Dedifferentiated amniotic fluid mesenchymal stem cell (primary cell): ENCODE measurements around the gene RILPL2.
"Not testable (repeated sequence)": the region's sequence is repeated elsewhere in the genome, so short reads cannot be mapped to it uniquely, and the experiment has no call there.

Source experiments
- DNase-seq: peaks from one replicate; pipeline ENCODE4 v3.0.0-alpha.2; 2016; ENCODE audit errors: extremely low spot score

Gene RILPL2

DNA sequence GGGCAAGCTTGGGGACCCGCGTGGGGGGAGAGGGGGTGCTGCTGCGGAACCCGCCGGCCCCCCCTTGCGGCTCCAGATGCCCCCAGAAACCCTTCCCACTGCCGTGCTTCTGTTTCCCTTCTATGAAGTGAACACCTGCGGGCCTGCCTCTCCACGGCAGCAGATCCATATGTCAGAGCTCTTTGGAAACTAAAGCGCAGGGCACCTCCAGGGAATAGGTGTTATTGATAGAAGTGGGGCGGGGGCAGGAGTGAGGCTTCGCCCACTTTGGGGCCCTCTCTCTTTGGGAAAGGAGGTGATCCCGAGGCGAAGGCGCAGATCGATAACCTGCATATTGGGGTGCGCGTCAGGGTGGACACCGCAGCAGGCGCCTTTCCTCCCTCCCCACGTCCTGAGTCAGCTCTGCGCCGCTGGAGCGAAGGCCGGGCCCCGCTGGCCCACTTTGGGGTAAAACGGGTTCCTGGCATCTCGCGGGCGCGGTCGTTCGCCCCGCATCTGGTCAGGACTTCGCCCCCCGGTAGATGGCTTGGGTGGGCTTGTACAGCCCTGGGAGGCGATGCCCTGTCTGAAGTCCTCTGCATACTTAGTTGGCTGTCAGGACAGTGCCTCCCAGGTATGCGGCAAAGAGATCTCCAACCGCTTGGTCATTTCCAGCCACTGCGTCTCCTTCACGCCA, 52.0 kb downstream of the RILPL2 start:
- no peak for DNase-seq

DNA sequence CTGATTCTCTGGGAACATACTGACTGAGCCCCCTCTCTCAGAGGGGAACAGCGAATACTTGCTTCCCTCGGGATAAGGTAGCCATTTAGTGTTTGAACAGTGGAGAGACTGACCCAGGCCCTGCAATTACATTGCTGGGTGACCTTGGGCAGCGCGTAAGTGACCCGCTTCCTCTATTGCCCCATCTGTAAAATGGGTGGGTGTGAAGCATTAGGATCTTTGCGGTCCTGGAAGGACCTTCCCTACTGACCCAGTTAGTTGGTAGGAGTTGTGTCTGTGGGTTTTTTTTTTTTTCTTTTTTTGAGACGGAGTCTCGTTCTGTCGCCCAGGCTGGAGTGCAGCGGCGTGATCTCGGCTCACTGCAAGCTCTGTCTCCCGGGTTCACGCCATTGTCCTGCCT, 53.8 kb downstream of the RILPL2 start:
- no peak for DNase-seq

DNA sequence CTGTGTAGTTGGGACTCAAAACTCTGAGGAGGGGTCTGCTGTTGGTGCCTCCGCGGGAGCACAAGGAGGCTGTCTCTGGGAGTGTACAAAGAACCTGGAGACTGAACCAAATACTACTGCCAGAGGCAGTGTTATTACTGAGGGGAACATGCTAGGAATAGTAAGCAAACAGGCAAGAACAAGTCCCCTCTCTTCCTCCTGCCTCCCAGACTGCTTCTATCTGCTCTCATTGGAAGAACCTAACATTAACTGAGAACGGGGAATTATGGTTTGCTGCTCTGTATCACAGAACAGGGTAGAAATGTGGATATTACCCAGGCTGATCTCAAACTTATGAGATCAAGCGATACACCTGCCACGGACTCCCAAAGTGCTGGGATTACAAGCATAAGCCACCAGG, 57.1 kb downstream of the RILPL2 start:
- no peak for DNase-seq

DNA sequence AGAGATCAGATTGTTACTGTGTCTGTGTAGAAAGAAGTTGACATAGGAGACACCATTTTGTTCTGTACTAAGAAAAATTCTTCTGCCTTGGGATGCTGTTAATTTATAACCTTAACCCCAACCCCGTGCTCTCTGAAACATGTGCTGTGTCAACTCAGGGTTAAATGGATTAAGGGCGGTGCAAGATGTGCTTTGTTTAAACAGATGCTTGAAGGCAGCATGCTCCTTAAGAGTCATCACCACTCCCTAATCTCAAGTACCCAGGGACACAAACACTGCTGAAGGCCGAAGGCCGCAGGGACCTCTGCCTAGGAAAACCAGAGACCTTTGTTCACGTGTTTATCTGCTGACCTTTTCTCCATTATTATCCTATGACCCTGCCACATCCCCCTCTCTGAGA, 64.1 kb downstream of the RILPL2 start:
- not testable (repeated sequence) for DNase-seq

GRCh38 chr12:123371667-123372368, 64.7 kb downstream of the RILPL2 start:
- not testable (repeated sequence) for DNase-seq

DNA sequence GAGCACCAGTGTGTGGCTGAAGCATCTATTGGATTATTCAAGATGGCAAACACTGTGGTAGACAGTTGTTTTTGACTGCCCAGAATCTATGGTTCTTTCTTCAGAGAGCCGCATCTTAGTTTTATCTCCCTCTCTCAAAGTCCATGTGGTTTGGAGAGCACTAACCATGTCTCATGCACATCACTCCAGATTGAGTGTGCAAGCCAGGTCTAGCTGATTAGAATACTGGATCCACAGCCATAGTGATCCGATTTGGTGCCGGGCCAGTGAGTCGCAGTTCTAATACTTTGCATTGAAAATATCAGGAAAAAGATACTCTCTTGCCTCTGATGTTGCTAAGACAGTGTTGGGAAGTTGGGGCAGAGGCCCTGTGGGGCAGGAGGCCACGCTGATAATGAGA, 67.3 kb downstream of the RILPL2 start:
- no peak for DNase-seq

- not testable (repeated sequence) for DNase-seq
Observed at GRCh38 chr12:123368431-123368830, 68.1 kb downstream of the RILPL2 start.

DNA sequence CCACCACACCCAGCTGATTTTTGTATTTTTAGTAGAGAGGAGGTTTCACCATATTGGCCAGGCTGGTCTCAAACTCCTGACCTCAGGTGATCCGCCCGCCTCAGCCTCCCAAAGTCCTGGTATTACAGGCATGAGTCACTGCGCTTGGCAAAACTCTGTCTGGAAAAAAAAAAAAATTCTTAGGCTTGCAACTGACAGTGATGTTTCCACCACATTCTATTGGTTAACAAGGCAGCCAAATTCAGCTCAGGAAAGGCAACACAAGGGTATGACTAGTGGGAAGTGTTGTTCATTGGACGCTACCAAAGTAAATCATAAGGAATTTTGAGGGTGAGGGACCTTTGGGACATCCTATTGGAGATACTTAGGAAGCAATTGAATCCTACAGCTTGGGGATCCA, 69.0 kb downstream of the RILPL2 start:
- DNase-seq, result no peak
